Measurements from ENCODE around the gene PLEKHM1. TPM values are rescaled to one million over a fixed set of nuclear protein-coding genes. Genes with fewer than 3 reads are reported as not detected.

Gene PLEKHM1
- total RNA-seq, 4 donors from 2014 or later, result 45.4 to 130 (median 71.7) TPM

- Histone ChIP-seq H3K9me3 (no peaks in the 10 kb centered on the region), H3K27me3 (no peaks in the 10 kb centered on the region), H3K4me3 (no peak overlapping the region), H3K36me3 (peaks cover 0 to 44% (median 0%) of the 10 kb centered on the region in 3 donors), H3K27ac (no peak overlapping the region), H3K4me1 (peaks cover 0 to 18% (median 8%) of the 10 kb centered on the region in 4 donors)
- TF ChIP-seq CTCF (IDR thresholded peaks at IDR 0.05), result no peak
- no peak for TF ChIP-seq POLR2A (IDR thresholded peaks at IDR 0.05)
- no peak for DNase-seq
Measured at GRCh38 chr17:45436625-45437464, 53.7 kb downstream of the PLEKHM1 start.

- H3K4me1 ChIP-seq, result peaks cover 0 to 21% (median 8%) of the 10 kb centered on the region in 4 donors
- no peak overlapping the region for H3K4me3 ChIP-seq
- peaks cover 0 to 44% (median 0%) of the 10 kb centered on the region in 3 donors for H3K36me3 ChIP-seq
- H3K27me3 ChIP-seq, result no peaks in the 10 kb centered on the region
- H3K27ac ChIP-seq, result no peak overlapping the region
- no peak for DNase-seq
- no peaks in the 10 kb centered on the region for H3K9me3 ChIP-seq
- no peak for TF ChIP-seq POLR2A (IDR thresholded peaks at IDR 0.05)
- no peak for TF ChIP-seq CTCF (IDR thresholded peaks at IDR 0.05)
Measured at GRCh38 chr17:45436161-45436560, 54.4 kb downstream of the PLEKHM1 start.

GRCh38 chr17:45435481-45435880 lies 55.0 kb downstream of the PLEKHM1 start:
- no peaks in the 10 kb centered on the region for H3K27me3 ChIP-seq
- DNase-seq, result no peak
- no peak for TF ChIP-seq POLR2A (IDR thresholded peaks at IDR 0.05)
- no peak for TF ChIP-seq CTCF (IDR thresholded peaks at IDR 0.05)
- H3K4me3 ChIP-seq, result no peak overlapping the region
- H3K36me3 ChIP-seq, result peaks cover 0 to 44% (median 0%) of the 10 kb centered on the region in 3 donors
- H3K27ac ChIP-seq, result no peak overlapping the region
- peaks cover 0 to 28% (median 8%) of the 10 kb centered on the region in 4 donors for H3K4me1 ChIP-seq
- H3K9me3 ChIP-seq, result no peaks in the 10 kb centered on the region

GRCh38 chr17:45433159-45433535 lies 57.4 kb downstream of the PLEKHM1 start:
- TF ChIP-seq CTCF (IDR thresholded peaks at IDR 0.05) (no peak), POLR2A (IDR thresholded peaks at IDR 0.05) (no peak)
- Histone ChIP-seq H3K4me3 (peak overlapping the region in 2 of 4 donors; percentile 50 to 60), H3K27ac (peak overlapping the region in 3 of 4 donors; percentile 68 to 76 (median 75)), H3K36me3 (peaks cover 0 to 28% (median 0%) of the 10 kb centered on the region in 3 donors), H3K9me3 (no peaks in the 10 kb centered on the region), H3K27me3 (no peaks in the 10 kb centered on the region), H3K4me1 (peaks cover 4 to 46% (median 14%) of the 10 kb centered on the region in 4 donors)
- DNase-seq, result no peak

- no peaks in the 10 kb centered on the region for H3K27me3 ChIP-seq
- H3K27ac ChIP-seq, result peak within 1 kb of the TSS; percentile 33 to 76 (median 72)
- H3K9me3 ChIP-seq, result no peaks in the 10 kb centered on the region
- H3K36me3 ChIP-seq, result peaks cover 0 to 22% (median 0%) of the 10 kb centered on the region in 3 donors
- no peak for TF ChIP-seq CTCF (IDR thresholded peaks at IDR 0.05)
- peak in 1 of 2 donors; percentile 14 for TF ChIP-seq POLR2A (IDR thresholded peaks at IDR 0.05)
- H3K4me1 ChIP-seq, result peaks cover 4 to 52% (median 17%) of the 10 kb centered on the region in 4 donors
- peak within 1 kb of the TSS; percentile 34 to 60 (median 55) for H3K4me3 ChIP-seq
- peak; percentile 52 to 77 (median 71) for DNase-seq
Measured at GRCh38 chr17:45432405-45433158, 57.9 kb downstream of the PLEKHM1 start, which contains the start of gene ARHGAP27. Gene ARHGAP27, minus strand, starts transcription at chr17:45432870. Its CDS starts 2,591 bp downstream, at chr17:45430279.

Data from Peyer's patch (tissue), 4 donors.